GM19455 (cell line): Measurements from ENCODE around the gene PXMP2.

ENCODE experiments used
- ATAC-seq: cut with Tn5 transposase; IDR thresholded peaks from one replicate; pipeline ENCODE4 v1.9.1; 2021; ENCODE audit not compliant: unreplicated experiment

PXMP2 gene

DNA sequence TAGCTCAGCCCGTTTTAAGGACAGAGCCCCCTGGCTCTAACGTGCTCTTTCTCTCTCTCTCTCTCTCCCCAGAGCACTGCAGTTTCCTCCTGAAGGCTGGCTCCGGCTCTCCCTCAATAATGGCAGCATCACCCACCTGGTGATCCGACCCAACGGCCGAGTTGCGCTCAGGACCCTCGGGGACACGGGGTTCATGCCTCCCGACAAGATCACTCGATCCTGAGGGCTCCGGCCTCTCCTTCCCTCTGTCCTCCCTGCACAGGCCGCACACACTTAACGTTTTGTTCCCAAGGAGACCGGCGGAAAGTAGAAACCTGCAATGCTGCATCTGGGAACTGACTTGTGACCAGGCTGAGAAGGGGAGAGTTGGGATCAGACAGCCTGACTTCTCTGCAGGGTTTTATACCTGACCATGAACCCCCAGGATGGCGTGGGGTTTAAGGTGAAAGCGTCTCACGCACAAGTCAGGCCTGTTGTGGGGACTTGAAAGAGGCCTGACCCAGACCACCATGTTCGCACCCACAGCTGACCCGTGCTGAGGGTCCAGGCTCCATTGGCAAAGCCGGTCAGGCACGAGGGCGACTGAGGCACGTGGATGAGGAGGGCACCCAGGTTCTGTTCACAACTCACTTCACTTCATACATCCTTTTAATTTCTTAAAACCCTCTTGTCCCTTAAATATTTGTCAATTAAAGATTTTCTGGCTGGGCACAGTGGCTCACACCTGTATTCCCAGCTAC, 33.4 kb downstream of the PXMP2 start:
- ATAC-seq = no peak

DNA sequence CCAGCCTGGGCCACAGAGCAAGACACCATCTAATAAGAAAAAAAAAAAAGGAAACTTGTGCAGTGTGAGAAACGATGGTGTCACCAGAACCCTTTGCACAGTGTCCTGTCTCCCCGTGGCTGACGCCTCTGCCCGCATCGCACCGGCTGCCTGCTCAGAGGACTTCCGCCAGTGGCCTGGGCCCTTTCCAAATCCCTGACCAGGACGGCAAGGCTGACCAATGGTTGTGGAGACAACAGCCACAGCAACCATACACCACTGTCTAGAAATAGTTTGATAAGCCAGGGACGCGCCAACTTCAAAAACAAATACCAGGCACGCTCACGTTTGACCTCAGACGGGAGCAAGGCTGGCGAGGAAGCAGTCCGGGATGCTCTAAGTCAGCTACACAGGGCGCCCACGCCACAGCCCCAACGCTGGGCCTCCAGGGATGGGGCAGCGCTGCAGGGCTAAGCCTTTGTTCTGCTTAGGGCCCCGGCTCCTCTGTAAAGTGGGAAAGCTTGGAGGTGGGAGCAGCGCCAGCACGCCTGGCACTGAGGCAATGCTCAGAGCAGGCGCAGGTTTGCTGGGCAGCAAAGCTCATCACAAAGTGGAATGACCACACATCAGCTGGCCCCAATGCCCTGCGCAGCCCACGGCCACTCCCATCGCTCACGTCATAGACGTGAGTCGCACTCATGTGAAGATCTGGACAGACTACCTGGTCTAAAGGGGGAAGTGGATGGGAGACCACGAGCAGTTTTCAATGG, 35.8 kb downstream of the PXMP2 start:
- no peak for ATAC-seq

DNA sequence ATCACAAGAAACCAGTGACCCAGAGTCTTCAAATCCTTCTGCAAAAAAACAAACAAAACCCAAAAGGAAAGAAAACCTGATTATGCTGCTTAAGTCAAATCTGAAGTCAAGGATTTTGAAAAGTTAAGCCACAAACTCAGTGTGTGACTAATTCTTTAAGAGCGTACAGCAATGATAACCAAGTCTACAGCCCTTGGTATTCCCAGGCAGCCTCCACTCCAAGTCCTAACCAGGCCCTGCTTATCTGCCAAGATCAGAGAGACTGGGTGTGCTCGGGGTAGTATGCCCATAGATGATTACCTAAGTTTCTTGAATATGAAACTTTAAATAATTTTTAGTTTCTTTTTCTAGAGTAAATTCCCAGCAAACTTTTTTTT, 36.4 kb downstream of the PXMP2 start:
- ATAC-seq = no peak

DNA sequence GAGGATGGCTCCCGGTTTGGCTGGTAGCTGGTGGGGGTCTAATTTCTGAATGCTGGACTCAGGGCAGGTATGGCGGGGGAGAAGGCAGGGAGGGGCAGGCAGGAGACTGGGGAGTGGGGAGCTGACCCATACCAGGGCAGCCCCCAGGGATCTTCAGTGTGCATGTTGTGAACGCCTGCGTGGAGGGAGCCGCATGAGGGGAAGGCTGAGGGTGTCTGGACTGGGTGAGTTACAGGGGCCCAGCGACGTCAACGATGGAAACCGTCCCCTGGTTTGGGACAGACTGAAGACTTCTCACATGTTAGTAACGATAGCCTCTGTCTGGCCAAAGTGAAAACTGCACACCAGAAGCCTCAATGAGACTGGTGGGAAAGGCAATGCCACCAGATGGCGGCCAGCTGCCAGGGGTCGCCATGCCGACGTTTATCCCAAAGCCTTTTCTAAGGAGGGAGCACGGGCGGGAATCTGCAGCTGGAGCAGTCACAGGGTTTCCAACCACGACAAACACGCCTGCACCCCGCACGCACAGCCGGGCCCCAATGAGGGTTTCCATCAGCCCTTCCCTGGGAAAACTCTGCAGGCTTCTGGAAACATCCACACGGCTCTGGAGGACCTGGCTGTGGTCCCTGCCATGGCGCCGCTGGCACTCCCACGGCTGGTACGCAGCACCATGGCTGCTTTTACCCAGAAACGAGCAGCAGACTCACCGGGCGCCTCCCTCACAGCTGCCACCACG, 37.3 kb downstream of the PXMP2 start:
- no peak for ATAC-seq

DNA sequence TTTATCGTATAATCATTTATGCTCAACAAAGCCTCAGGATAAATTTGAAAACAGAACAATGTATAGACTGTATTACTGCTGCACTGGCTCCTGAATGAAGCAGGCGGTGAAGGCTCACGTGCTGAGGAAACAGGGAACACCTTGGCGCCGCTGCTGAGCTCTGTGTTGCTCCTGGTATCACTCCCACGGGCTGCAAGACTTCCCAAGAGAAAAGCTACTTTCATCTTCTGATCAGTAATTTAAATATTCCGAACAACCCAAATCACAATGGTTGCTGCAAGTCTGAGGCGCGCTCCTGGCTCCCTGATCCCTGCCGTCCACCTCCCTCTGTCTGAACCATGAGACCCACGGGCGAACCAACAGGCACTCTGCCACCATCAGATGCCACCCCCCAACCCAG, 39.0 kb downstream of the PXMP2 start:
- no peak for ATAC-seq

DNA sequence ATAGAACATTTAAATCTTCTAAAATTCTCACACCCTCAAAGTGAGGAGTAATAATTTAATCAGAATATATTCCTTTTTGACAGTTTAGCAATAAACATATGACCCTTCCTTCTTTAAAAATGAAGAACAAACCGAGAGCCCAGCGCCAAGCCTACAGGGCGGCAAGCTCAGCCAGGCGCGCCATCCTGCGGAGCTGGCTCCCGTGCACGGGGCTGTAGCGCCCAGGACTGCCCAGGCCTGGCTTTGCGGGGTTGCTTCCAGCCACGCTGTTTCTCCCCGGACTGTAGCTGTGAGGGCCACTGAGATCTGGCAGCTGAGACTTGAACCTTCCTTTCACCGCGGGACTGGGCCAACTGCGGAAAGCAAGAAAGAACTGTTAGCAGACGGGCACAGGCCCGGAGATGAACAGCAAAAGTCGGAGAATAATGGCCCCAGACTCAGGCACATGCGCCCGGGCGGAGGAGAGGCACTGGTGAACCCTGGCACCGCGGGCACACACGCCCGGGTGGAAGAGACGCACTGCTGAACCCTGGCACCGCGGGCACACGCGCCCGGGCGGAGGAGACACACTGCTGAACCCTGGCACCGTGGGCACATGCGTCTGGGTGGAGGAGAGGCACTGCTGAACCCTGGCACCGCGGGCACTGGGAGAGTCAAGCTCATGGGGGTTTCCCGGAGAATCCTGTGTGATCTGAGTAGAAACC, 39.9 kb downstream of the PXMP2 start:
- ATAC-seq = no peak

DNA sequence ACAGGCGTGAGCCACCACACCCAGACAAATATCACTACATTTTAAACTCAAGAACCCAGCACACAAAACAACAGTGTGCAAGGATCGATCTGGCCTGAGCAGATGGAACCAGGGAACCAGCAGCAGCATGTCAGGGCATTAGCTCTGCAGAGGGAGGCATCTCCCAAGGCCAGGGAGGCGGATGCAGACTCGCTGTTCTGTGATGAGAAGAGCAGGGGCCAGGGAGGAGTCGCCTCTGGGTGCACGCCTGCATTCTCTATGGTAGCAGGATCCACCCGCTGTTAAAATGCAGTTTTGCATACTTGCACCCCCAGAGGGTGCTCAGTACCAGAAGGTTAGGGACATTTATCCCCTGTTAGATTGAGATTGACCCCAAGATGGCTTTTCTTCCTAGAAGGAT, 41.1 kb downstream of the PXMP2 start:
- no peak for ATAC-seq

DNA sequence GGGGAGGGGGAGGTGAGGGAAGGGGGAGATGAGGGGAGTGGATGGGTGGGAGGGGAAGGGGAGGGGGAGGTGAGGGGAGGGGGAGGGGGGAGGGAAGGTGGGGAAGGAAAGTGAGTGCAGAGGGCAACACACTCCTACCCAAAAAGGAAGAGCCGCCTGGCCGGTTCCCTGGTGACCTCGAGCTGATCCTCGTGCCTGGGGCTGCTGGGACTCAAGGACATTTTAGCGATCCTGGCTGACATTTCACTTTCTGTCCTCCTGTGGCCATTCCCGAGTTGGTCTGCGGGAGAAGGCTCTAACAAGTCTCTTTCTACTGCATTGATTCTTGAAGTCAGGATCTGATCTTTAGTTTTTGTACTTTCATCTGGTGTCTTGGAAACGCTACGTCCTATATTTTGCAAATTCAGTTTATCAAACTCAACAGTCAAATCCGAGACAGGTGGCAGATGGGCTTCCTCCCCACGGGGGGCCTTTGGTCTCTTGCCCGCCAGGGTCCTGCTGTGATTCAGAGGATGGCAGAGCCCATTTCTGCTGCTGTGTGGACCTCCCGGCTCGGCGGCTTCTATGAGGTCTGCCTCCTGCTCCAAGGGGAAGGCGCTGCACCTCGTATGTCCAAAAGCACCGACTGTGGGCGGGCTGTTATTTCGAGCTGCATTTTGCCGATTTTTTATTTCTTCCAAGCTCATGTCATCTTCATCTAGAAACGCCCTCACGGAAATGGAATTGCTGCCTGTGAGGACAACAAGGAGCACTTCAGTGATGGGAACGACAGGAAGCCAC, 42.3 kb downstream of the PXMP2 start:
- ATAC-seq = no peak

DNA sequence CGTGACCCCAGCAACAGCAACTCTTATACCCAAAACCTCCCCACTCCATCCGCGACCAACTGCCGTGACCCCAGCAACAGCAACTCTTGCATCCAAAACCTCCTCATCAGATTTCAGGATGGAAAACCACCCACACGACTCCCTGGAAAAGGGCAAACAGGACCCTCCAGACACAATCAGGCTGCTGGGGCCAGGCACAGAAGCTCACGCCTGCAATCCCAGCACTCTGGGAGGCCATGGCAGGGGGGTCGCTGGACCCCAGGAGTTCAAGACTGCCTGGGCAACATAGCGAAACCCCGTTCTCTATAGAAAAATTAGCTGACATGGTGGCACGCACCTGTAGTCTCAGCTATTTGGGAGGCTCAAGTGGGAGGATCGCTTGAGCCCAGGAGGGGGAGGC, 43.0 kb downstream of the PXMP2 start:
- ATAC-seq = no peak

DNA sequence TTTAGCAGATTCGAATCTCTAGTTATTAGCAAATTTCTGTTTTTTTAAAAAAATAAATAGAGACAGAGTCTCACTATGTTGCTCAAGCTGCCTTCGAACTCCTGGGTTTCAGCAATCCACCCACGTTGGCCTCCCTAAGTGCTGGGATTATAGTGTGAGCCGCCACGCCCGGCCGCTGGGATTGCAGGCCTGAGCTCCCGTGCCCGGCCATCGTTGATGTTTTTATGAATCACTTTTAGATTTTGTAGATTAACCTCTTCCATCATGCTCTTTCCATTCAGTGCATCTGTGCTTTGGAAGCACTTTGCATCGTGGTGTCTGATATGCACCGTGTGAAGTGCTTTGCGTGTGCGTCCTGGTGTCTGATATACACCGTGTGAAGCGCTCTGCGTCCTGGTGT, 44.2 kb downstream of the PXMP2 start:
- ATAC-seq = no peak

DNA sequence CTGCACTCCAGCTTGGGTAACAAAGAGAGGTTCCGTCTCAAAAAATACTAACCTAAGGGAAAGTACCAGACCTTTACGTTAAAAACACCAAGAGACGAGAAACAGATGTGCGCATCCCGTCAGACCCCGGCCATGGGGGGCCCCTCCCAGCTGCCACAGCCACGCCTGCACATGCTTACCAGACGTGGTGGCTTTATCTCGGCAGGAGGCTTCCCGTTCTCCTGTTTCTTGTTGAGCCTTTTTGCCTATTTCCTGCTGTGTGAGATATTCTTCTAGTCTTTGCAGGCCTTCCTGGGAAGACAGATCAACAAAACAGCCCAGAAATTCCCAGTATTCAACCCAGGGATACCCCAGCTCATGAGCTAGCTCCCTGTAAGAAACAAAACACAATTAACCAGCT, 46.8 kb downstream of the PXMP2 start:
- ATAC-seq = no peak

DNA sequence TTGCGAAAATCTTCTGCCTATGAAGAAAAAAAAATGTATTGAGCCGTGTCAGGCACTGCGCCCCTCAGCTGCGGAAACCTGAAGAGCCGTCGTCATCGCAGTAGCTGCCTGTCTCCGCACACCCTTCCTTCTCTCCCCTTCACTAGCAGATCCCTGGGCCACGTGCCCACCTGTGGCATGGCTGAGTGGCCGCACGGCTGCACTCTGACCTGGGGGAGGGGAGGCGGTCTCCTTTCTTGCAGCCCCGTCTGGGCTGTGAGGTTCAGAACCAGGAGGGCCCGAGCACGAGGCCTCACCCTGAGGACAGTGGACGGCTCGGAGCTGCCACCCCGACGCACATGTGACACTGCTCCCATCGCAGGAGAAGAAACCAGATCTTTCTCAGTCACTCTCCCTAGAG, 48.1 kb downstream of the PXMP2 start:
- no peak for ATAC-seq

DNA sequence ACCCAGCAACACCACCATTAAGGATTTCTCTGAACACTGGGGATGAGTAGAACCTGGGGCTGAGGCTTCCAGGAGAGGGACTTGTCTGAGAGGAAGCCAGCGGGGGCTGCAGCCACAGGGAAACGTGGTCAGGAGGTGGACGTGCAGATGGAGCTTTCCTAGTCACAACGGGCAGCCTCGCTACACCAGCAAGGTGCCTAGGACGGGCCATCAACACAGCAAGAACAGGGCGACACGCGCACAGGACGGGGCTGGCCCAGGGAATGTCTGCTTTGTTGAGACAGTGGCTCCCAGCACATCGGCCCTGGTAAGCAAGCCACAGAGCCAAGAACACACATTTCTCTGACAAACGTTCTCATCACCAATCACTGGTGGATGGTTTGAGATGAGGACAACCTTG, 49.0 kb downstream of the PXMP2 start:
- ATAC-seq = no peak

DNA sequence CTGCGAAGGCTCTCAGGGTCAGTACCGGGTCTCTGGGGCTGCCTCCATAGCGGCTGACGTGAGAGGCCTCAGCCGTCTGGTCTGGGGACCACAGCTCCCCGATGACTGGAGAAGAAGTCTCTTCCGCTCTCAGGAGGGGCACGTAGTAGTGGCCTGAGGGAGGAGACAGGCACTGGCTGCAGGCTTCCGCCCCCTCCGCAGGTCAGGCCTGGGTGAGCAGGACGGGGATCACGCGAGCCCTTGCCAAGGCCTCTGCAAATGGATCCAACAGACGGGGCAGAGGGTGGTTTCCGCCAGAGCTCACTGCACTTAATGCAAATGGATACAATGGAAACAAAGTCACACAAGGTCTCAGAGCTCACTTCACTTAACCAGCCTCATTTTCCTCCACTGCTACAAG, 49.5 kb downstream of the PXMP2 start:
- no peak for ATAC-seq

DNA sequence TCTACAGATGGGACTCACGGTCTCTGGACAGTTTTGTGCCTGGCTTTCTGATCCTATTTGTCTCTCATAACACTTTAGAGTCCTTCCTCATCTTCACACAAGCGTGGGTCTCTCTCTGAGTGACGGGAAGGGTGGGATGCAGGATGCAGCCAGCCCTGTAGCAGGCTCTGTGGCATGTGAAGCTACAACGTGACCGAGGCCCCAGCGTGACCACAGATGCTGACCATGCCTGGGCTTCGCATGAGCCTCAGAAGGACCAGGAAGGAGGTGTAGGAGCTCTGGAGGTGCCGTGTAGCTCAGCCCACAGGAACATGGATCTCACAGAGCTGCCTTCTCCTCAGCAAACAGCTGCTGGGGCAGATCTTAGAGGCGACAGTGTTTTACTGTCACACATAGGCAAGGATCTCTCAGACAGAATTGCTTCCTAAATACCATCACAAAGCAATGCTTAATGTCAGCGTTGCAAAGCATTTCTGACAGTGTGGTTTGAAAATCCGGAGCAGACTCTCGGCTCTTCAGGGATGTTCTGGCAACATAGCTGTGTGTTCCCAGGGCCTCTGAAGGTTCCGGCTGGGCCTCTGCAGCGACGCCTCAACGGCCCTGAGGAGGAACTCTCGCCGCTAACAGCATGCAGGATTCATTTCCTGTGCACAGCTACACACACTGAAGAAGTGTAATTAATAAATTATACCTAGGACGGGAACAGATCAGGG, 52.4 kb downstream of the PXMP2 start:
- no peak for ATAC-seq

DNA sequence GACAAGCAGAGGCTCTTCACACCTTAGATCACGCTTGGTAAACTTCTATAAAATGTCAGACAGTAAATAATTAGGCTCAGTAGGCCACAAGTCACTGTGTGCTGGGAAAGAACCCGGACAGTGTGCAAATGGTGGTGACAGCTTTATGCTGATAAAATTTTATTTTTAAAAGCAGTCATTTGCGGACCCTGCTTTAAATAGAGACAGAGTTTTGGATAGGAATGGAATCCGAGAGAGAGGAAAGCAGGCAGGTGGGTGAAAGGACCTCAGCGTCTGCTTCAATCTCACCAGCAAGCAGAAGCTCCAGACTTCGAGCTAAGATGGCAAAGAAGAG, 52.9 kb downstream of the PXMP2 start:
- ATAC-seq = no peak

DNA sequence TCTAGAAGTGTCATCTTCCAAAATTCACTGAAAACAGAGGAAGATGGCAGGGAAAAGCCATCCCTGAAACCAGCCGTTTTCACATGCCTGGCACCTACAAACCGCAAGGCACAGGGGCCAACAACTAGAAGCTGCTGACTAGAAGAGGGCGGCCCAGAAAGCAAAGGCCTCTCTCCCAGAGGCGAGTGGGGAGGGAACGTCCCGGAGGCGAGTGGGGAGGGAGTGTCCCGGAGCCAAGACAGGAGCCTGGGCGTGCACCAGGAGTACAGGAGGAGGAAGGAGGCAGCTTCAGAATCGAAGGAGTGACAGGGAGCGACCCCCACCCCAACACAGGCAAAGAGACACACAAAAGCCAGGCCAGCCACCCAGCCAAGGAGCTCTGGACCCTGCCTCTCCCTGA, 53.3 kb downstream of the PXMP2 start:
- ATAC-seq = no peak

DNA sequence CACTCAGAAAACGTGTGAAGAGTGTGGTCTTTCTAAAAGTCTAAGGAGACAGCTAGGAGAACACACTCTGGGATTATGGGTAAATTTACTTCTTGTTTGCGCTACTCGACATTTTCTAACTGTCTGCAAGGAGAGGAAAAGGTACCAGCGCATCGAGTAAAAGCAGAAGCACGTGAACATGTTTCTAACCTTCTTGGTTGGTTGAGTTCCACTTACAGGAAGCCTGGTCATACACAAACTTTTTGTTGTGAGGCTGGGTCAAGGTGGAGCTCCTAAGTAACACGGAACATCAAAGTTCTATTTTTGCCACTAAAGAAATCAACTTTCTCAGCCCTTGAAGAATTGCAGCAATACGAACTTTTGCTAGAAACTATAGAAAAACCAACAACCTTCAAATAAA, 54.2 kb downstream of the PXMP2 start:
- no peak for ATAC-seq

DNA sequence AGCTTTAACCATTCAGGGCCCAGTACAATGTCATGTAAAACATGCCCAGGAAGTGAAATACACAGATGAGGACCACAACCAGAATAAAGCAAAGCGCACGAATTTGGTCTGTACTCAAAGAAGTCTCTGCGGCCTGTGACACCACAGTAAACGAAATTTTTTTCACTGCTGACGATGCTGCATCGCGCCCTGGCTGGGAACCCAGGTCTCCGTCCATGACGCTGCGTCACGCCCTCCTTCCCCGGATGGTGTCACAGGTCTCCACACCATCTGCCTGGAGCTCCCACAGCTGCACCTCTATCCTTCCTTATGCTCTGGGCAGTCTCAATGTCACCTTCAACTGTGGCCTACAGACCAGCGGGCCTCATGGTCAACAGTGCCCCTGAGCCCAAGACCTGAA, 56.4 kb downstream of the PXMP2 start:
- no peak for ATAC-seq

DNA sequence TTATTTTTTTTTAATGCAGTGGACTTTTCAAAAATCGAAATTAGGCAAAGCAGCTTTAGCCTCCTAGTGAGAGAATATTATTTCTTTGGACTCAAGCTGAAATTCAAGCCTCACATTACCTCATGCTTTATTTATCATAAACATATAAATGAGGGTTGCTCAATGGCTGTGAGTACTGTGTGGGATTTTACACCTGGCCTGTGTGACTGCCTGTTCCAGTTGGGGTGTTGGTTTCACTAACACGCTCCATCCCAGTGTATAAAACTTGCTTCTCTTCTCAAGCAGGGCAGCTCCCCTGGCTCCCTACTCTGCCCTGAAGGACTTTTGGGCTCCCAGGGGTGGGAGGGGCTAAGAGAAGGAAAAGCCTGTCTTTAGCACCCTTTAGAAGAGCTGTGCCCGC, 59.2 kb downstream of the PXMP2 start:
- ATAC-seq = no peak
